Measurements from ENCODE around the gene CRADD.

CRADD gene

DNA sequence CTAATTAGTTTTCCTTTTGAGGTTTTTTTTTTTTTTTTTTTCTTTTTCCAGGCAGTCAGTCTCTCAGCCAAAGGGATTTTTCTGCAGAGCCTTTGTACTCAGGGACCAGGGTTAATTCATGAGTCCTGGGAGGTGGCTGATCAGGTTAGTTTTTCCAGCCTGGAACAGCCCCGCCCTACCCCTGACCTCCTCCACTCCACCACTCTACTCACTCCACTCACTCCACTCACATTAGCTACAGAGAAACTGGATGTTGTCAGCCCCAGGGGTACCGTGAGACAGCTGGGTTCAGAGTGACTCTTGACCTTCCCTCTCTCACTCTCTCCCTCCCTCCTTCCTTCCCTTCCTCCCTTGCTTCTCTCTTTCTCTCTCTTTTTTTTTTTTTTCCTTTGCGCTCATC, 161.0 kb downstream of the CRADD start:
- no peak for DNase-seq (ENCODE audit: low spot score)

DNA sequence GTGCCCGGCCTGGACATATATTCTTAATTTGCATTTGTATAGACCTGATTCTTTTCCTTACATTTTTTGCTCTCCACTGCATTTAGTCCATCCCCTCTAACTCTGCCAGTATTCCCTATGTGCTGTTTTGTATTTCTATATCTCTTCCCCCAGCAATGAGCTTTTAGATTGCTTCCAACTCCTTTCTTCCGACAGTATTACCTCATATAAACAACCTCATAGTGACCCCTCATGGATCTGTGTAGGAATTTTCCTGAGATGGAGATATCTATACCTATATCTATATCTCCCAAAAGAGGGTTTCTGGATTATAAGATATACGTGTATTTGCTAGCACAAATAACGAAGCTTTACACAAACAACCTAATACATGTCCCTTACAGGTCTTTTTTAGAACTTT, 161.9 kb downstream of the CRADD start:
- DNase-seq (ENCODE audit: low spot score) = no peak

DNA sequence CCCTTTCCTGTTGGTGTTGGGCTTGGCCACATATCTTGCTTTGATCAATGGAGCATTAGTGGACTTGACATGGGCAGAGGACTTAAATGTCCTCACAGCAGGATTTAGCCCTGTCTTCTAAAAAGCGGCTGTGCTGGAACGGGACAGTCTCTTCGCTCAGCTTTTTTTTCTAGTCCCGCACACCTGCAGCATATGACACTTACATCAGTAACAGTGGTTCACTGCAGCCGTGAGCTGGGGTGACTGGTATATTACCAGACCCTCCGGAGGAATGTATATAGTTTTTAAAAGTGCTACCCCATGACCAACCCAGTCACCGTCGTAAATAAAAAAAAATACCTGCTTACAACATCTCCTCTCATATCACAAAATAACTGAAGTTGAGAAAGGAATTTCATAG, 164.5 kb downstream of the CRADD start:
- DNase-seq (ENCODE audit: low spot score) = no peak

DNA sequence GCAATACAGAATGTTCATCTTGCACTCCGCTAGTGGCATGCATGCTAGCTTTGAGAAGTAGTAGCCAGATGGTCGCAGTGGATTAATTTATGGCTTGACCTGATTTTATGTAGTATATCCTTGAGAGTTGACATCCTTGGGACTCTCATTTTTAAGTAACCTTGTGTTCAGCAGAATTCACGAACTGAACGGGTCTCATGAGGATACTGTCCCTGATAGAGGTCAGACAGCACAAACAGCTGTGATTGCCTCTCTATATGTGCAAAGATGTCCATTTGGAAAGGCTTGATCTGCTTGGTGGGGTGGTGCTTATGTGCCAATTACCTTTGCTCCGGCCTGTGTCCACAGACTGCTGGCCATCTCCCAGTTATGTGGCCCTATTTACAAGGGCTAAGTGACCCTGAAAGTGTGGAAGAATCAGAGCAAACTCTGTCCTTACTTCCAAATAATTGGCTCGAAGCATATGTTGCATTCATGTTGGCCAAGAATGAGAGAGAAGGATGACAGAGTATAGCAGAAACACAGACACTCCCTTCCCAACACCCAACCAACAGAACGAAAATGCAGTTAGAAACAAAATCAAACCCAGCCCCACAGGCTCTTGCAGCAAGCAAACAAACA, 167.1 kb downstream of the CRADD start:
- DNase-seq (ENCODE audit: low spot score) = no peak

DNA sequence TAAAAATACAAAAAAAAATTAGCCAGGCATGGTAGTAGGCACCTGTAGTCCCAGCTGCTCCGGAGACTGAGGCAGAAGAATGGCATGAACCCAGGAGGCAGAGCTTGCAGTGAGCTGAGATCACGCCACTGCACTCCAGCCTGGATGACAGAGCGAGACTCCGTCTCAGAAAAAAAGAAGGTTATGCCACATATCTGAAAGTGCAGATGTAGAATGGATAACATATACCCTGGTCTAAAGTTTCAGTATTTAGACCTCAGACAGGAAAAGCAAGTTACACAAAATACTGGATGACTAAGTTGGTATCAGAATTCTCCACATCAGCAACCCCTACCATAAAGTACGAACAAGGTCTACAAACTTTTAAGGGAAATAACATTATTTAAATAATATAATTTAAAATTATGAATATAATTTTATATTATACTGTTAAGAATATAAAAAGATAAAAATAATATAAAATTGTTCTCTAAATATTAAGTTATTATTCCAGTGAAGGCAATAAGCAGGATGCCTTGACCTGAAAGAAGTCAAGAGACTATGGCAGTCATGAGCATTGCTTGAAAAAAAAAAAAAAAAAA, 169.9 kb downstream of the CRADD start:
- DNase-seq (ENCODE audit: low spot score) = no peak

DNA sequence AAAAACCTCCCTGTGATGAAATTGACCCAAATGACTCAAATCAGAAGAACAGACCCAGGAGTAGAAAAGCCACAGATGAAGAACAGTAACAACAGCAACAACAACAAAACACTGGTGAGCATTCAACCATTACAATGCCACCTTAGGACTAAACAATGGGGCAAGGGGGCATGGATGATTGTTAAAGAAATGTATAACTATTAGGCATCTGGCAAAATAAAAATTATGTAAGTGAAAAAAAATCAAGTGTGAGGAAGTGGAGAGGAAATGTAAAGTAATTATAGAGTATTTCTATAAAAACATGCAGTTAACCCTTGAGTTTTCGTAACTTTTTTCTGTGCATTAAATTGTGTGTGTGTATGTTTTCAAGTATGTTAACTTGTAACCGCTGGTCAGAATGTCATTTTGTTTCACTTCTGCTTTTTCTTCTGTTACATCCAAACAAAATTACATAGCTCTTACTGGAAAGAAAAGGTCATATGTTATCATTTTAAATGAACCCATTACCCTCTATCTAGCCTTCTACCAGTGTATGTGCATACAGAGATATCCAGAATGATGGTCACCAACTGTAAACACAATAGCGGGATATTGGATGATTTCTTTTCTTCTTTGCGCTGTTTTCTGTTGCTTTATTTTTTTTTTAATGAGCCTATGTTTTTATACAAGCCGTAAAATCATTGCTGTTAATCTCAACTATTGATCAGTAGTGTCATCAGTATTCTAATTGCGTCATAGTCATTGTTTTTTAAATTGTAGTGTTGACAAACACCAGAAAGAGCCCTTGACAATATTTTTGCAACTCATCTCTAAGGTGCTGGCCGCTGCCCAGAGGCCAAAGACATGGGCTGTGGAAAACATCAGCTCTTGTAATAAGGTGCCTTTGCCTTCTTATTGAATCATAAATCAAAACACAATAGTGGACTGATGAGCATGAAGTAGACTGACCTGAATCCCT, 170.6 kb downstream of the CRADD start:
- DNase-seq (ENCODE audit: low spot score) = no peak

DNA sequence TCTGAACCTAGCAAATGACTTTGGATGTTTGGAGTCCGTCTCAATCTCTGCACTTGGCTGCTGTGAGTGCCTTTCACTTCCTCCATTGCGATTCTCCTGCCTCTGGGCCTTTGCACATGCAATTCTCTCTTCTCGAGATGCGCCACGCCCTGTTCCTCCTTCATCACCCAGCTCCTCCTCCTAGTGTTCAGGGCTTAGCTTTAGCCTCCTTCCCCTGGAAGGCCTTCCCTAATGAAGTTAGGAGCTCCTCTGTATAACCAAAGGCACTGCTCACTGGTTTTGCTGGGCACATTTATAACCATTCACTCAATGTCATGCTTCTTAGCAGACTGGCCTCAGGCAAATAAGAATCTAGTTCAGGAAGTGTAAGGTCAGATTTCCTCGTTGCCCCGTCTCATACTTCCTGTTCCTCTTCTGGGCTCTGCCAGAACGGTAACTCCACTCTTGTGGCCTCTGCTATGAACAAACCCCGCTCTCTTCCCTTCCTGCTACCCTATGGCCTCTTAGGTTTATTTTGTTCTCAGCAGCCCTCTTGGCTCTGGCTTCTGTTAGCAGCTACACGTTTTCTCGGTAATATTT, 171.4 kb downstream of the CRADD start:
- no peak for DNase-seq (ENCODE audit: low spot score)

DNA sequence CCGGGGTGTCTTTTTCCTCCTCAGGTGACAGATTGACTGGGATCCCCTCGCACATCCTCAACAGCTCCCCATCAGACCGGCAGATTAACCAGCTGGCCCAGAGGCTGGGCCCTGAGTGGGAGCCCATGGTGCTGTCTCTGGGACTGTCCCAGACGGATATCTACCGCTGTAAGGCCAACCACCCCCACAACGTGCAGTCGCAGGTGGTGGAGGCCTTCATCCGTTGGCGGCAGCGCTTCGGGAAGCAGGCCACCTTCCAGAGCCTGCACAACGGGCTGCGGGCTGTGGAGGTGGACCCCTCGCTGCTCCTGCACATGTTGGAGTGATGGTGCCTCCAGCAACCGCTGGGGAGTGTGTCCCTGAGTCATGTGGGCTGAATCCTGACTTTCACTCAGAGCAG, 172.8 kb downstream of the CRADD start:
- no peak for DNase-seq (ENCODE audit: low spot score)

DNA sequence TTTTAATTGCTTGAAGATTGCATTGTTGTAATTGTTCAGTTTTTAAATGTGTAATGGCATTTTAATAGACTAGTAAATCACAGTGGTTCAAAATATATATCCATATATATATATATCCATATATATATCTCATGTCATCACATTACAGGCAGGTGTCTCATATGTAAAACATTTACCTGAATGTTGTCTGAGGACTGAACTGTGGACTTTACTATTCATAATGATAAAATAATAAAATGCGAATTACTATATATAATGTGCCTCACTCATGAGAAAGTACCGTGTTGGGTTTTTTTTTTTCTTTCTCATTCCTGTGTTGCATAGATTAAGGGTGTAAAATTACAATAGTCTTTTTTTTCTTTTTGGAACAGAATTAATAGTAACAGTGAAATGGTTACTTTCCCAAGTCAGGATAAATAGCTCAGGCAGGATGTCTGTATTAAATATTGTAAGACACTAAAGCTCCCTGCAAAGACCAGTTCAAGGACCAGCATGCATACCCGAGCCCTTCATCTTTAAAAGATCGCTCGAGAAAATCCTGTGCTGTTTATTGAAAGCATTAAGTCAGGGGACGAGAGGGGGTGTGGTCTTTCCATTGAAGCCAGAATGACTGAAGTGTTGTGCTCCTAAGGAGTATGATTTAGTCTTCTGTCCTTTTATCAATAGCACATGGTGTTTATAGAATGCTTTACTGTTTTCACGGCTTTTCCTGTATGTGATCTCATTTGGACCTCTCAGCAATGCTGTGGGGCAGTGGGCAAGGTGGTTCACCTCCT, 173.5 kb downstream of the CRADD start:
- DNase-seq (ENCODE audit: low spot score) = no peak

DNA sequence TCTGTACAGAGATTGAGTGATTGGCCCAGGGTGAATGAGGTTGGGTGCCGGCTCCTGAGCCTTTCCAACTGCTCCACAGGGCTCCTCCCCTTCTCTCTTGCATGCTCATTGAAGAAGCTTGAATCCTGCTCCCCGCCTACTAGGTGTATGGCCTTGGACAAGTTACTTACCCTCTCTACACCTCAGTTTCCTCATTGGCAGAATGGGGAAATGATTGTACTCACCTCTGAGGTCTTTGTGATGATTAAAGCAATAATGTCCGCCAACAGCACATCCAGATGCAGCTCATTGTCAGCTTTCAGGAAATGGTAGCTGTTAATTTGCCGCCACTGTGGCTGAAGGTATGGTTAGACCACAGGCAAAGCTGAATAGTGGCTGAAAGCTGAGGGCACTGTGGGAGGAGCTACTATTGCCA, 174.1 kb downstream of the CRADD start:
- no peak for DNase-seq (ENCODE audit: low spot score)

DNA sequence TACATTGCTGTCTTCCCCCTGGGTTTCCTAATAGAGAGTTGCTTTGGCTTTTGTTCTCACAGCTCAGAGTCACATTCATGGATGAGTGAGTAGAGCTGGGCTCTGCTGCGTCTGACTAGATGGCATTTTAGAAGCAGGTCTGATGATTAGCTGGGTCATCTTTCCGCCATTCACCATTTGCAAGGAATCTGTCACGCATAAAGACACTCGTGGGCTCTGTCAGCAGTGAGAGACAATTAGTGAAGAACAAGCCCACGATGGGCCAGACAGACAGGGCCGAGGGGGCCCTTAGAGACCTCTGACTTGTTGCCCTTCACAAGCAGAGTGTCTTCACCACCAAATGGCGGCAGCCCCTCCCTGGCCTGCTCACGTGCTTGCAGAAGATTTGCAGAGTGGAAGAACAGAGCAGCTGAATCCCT, 175.0 kb downstream of the CRADD start:
- DNase-seq (ENCODE audit: low spot score) = no peak

DNA sequence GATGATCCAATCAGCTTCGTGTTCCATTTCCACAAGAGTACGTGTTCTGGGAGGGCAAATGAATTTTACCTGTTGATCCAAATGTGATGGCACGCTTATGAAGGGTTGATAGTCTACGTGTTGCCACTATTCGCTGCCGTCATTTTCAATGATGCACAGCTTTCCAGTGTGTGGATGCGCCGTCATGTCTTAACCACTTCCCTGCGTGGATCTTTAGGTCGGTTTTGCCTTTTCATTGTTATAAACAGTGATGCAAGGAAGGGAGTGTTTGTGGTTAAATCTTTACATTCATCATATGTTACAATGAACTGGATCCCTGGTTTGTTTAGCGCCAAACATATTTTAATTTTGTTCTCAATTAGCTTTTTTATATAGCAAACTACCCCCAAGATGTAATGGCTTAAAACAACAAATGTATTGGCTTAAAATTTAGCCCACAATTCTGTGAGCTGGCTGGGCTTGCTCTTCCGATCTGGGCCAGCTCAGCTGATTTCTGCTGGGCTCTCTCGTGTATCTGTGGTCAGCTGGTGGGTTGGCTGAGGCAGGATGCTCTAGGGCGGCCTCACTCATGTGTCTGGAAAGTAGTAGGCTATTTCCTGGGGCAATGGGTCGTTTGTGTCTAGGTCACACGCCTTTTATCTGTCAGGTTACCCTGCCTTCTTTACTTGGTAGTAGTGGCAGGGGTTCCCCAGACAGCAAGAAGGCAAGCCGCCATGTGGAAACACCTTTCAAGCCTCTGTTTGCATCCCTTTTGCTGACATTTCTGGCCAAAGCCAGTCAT, 176.7 kb downstream of the CRADD start:
- no peak for DNase-seq (ENCODE audit: low spot score)

DNA sequence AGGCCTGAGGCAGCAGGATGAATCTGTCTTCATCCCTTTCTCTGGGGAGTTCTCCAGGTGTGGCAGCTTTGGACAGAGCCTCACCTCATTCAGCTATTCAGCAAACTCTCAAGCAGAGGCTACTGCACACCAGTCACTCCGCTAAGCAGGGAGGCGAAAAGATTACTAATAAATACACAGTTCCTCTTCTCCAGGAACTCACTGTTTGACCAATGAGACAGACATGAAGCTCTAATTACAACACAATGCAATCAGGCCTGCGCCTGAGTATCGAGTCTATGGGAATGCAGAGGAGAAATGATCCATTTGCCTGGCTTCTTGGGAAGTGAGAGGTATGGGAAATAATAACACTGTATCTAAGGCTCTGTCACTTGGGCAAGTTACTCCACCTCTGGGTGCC, 178.1 kb downstream of the CRADD start:
- no peak for DNase-seq (ENCODE audit: low spot score)

DNA sequence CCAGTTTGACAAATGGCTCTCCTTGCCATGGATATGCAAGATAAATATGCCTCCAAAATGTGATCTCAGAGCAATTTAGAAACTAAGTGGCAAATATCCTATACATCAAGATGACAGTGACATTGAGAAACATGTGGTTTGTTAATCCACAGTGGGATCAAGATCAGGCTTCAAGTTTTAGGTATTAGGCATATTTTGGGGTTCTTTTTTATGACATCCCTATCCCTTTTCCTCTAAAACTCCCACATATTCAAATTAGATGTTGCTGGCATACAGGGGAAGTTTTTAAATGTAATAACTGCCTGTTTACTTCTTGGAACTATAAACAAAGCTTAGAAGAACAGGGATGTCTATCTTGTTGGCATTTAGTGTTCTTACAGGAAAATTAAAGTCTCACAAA, 179.4 kb downstream of the CRADD start:
- no peak for DNase-seq (ENCODE audit: low spot score)

DNA sequence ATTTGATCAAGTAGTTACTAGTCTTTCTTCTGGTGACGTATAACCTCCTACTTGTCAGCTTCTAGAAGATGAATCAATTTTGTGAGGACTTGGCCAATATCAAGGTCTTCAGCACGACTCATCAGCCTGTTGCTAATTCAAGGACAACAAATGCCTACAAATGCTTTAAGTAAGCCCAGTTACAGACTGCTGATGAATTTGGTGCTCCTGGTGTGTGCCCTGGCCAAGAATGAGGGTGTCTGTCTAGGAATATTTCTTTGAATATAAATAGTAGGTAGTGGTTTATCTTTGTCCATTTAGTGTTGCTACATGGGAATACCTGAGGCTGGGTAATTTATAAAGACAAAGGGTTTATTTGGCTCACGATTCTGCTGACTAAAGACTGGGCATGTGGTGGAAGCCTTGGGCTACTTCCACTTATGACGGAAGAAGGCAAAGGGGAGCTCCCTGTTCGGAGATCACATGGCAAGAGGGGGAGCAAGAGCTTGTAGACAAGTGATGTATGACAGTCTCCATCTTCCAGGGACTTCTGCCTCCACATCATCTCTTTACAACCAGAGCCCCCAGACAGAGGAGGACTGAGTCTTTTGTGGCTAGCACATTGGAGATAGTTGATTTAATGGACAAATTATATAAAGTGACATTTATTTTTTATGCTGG, 180.2 kb downstream of the CRADD start:
- no peak for DNase-seq (ENCODE audit: low spot score)

DNA sequence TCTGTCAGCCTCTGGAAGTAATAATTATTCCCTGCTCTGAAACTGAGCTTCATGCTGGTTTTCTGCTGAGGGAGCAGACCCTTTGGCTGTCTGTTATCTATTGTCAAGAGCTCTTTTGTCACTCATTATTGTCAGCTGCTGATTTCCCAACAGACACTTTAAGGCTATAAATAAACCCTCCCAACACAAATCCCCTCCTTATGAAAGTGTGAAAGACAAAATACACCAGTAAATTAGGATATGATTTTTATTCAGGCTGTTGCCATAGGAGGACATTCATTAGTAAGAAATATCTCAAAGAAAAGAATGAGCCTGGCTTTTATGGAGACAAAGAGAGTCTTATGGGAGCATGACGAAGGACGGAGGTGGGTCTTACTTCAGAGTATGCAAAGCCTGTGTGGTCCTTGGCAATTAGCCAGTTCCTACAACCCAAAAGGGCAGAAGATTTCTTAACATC, 180.8 kb downstream of the CRADD start:
- no peak for DNase-seq (ENCODE audit: low spot score)

DNA sequence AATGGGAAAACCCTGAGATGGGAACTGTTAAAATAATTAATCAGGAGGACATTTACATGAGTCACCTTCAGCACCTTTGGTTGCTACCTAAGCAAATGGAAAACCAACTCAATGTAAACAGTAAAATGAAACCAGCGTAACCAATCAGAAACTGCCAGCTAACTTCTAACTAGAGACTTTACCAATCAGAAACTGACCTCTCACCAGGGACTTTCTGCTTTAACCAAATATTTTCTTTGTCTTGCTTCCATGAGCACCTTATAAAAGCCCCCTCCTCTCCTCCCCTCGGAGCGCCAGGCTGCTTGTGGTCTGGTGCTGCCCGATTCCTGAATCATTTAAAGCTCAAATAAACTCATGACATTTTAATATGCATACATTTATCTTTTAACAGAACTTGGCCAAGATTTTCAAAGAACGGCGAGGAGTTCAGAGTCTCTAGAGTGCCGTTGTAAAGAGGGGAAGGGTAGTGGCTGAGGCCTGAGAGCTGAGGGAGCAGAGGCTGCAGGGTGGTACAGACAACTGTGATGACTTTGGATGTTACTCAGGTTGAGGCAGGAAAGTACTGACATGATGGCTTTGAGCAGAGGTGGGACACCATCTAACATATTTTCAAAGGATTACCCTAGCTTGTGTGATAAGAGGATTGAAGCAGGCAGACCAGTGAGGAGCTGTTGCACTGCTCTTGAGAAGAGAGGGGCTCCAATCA, 183.6 kb downstream of the CRADD start:
- DNase-seq (ENCODE audit: low spot score) = no peak

DNA sequence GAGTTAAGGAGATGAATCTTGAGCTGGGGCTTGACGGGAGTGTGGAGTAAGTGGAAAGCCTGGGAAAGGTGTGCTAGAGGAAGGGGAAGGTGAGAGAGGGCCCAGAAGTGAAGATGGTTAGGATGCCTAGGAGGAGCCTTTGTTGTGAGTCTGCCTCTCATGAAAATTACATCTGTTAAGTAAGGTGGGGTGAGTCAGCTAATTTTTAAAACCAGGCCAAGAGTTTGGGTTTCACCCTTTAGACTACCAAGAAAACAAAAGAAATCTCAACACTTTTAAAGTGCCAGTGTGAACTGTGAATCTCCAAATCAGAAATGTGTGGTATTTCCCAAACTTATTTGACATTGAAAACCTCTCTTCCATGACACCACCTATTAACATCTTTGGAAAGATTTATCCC, 185.2 kb downstream of the CRADD start:
- no peak for DNase-seq (ENCODE audit: low spot score)

DNA sequence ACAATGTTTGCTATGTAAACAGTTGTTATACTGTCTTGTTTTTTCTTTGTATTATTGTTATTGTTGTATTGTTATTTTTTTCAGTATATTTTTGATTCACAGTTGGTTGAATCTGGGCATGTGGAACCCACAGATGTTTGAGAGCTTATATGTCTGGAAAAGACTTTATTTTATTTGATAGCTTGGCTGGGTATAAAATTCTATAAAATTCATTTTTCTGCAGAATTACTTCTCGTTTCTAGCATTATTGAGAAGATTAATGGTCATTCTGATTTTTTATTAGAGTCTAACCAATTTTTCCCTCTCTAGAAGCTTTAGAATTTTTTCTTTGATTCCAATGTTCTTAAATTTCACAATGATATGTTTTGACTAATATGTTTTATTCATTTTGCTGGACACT, 188.6 kb downstream of the CRADD start:
- no peak for DNase-seq (ENCODE audit: low spot score)

DNA sequence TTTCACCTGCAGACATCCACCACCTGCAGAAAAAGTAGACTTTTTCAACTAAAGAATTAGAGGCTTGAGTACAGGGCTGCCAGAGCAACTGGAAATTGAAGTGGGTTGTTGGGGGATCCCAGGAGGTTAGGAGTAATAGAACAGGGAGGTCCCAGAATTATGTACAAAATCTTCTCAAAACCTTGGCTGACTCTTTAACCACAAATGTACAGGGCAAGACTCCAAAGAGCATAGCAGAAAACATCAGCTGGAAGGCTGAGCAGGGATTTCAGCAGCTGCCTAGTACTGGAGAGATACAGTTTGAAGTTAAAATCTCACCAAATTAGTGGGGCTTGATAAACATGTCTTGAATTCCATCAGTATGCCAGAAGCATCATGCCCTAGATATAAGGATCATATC, 191.6 kb downstream of the CRADD start:
- DNase-seq (ENCODE audit: low spot score) = no peak
